Activated CD8-positive, alpha-beta T cell treated with anti-CD3 and anti-CD28 coated beads, Interleukin-2, amount 10 ng/mL, durations not matched to agents 7 days and 5 days (primary cell): ENCODE measurements around the gene TBX4. TPM values are rescaled to one million over a fixed set of nuclear protein-coding genes. Genes with fewer than 3 reads are reported as not detected.
"Not testable (repeated sequence)": the region's sequence is repeated elsewhere in the genome, so short reads cannot be mapped to it uniquely, and the experiment has no call there.

Experiments used
- ATAC-seq: fragments of 150-1000 bp; cut with Tn5 transposase; one replicate; pipeline ENCODE4 v1.10.0; 2021; ENCODE audit warnings: moderate library complexity
- CTCF ChIA-PET: fragments of 350-600 bp; sonication (Branson Sonifier 250); formaldehyde crosslinking; loops from one replicate; lab custom pipeline; 2021; ENCODE audit warnings: antibody characterized with exemption; lab: Charles Lee
- POLR2A ChIA-PET: fragments of 350-600 bp; sonication (Branson Sonifier 250); formaldehyde crosslinking; loops from one replicate; lab custom pipeline; 2021; ENCODE audit warnings: antibody characterized with exemption; lab: Charles Lee
- DNase-seq: peaks from one replicate; pipeline ENCODE4 v3.0.0-alpha.2; 2020
- H3K27ac Mint-ChIP-seq: one replicate; pipeline ENCODE4 v1.8.0; 2021; ENCODE audit warnings: mild to moderate bottlenecking, mixed read lengths
- H3K27me3 Mint-ChIP-seq: one replicate; pipeline ENCODE4 v1.8.0; 2021; ENCODE audit warnings: low read depth, mixed read lengths
- H3K36me3 Mint-ChIP-seq: one replicate; pipeline ENCODE4 v1.8.0; 2021; ENCODE audit warnings: low read depth, mixed read lengths
- H3K4me1 Mint-ChIP-seq: one replicate; pipeline ENCODE4 v1.8.0; 2021; ENCODE audit warnings: low read depth, mixed read lengths
- H3K4me3 Mint-ChIP-seq: one replicate; pipeline ENCODE4 v1.8.0; 2021; ENCODE audit warnings: mild to moderate bottlenecking, mixed read lengths
- H3K9me3 Mint-ChIP-seq: one replicate; pipeline ENCODE4 v1.8.0; 2022; ENCODE audit warnings: mixed read lengths; ENCODE audit not compliant: insufficient read depth
- total RNA-seq, 2 experiments: library from RNA; stranded (reverse); gene quantifications; one replicate each; pipeline ENCODE4 v1.2.3, GENCODE V29; 2021

Gene TBX4
- total RNA-seq, 2 experiments from 2014 or later, result not detected

DNA sequence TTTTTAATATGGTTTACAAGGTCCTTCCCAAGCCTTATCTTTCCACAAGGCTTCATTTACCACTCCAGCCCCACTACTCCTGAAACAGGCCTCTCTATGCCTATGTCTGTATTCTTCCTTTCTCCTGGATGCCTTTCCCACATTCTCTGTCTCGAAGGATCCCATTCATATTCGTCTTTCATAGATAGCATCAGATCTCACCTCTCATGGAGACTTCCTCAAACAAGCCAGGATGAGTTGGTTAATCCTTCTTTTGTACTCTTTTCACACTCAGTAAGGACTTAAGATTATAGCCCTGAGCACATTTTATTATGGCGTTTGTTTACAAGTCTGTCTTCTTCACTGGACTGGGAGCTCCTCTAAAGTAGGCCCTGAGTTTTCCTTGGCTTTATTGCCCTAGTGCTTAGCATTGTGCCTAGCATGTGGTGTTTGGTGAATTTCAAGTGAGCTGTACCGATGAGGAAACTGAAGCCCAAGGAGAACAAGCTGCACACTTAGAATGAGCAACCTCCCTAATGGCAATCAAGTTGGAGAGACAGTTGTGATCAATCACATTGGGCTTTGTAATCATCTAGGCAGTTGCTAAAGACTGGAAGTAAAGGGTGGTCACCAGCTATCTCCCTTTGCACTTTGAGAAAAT is 10.0 kb upstream of the TBX4 start:
- ChIA-PET POLR2A (no interaction called here), CTCF (interaction anchor here (1.1 kb wide), 1 partner anchor 127 kb away, joined by 3 read pairs; no protein-coding TSS in a partner anchor)
- no peak for DNase-seq
- Mint-ChIP-seq H3K4me3 (no peak overlapping the region), H3K27ac (no peak overlapping the region), H3K27me3 (peaks cover 32% of the 10 kb centered on the region), H3K36me3 (no peaks in the 10 kb centered on the region), H3K9me3 (no peaks in the 10 kb centered on the region), H3K4me1 (peaks cover 3% of the 10 kb centered on the region)
- ATAC-seq, result no peak

DNA sequence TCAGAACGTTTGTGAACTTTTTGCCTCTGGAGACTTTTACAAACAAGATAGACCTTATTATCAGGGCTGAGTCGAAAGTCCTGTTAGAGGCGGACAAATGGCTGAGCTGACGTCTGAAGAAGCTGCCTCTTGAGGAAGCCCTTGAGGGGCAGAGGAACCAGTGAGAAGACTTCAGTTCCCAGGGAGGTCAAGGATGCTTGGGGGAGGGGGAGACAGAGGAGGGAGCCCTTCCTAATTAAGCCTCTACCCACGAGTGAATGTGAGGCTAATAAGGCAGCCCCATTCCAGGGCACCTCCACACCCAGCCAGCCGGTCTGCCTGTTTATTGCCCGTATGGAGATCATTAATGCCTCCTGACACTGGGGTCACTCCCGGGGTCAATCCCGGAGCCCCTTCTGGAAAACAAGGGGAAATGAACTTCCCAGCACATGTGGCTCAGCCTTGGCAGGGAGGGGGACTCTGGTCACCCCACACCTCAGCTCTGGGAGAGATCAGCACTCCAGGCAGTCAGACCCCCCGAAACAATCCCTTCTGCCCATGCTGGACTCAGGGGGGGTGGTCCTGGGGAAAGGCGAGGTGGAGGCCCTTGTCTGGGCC is 9.2 kb upstream of the TBX4 start:
- DNase-seq (no peak), ATAC-seq (no peak)
- Mint-ChIP-seq H3K9me3 (no peaks in the 10 kb centered on the region), H3K4me3 (no peak overlapping the region), H3K4me1 (peaks cover 3% of the 10 kb centered on the region), H3K27me3 (peaks cover 31% of the 10 kb centered on the region), H3K36me3 (no peaks in the 10 kb centered on the region), H3K27ac (no peak overlapping the region)
- ChIA-PET CTCF (interaction anchor here (1.9 kb wide), 1 partner anchor 31 kb away, joined by 5 read pairs; no protein-coding TSS in a partner anchor), POLR2A (no interaction called here)

DNA sequence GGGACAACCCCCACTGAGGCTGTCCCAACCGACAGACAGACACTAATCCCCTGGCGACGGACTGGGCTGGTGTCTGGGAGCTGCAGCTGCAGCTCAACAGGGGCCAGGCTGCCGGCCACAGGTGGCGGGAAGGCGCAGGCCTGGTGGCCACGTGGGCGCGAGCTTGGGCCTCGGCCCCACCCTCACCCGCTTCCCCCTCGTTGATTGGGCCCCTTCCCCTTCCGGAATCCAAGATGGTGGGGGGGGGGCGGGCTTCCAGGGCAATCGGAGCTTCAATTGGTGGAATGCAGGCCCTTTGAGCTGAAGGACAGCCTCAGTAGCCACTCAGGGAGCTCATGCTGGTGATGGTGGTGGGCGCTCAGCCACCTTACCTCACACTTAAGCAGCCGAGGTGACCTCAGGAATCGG is 8.7 kb upstream of the TBX4 start:
- H3K4me1 Mint-ChIP-seq, result peaks cover 3% of the 10 kb centered on the region
- DNase-seq (no peak), ATAC-seq (no peak)
- peaks cover 31% of the 10 kb centered on the region for H3K27me3 Mint-ChIP-seq
- ChIA-PET CTCF (interaction anchor here (1.9 kb wide), 1 partner anchor 32 kb away, joined by 5 read pairs; no protein-coding TSS in a partner anchor), POLR2A (no interaction called here)
- H3K27ac Mint-ChIP-seq, result no peak overlapping the region
- H3K4me3 Mint-ChIP-seq, result no peak overlapping the region
- no peaks in the 10 kb centered on the region for H3K9me3 Mint-ChIP-seq
- no peaks in the 10 kb centered on the region for H3K36me3 Mint-ChIP-seq

DNA sequence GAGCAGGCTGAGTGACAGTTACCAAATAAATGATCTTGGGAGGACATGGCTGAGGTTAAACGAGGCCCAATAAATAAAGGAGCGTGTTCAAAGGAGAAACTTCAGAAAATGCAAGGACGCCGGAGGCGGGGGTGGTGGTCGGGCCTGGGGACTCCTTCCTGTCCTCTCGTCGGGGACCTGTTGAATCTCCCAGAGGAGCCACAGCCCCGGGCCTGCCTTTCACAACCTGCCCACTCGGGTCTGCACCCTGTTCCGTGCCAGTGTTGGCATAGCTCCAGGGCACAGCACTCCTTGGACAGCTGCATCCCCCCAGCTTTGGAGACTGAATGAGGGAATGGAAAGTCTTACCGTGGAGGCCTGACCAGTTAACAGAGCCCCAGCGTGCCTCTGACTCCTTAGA is 8.1 kb upstream of the TBX4 start:
- ATAC-seq (no peak), DNase-seq (no peak)
- CTCF ChIA-PET, result interaction anchor here (1.9 kb wide), 1 partner anchor 32 kb away, joined by 5 read pairs; no protein-coding TSS in a partner anchor
- Mint-ChIP-seq H3K4me3 (no peak overlapping the region), H3K27ac (no peak overlapping the region), H3K4me1 (peaks cover 3% of the 10 kb centered on the region), H3K9me3 (no peaks in the 10 kb centered on the region), H3K36me3 (no peaks in the 10 kb centered on the region), H3K27me3 (peaks cover 31% of the 10 kb centered on the region)
- POLR2A ChIA-PET, result no interaction called here

DNA sequence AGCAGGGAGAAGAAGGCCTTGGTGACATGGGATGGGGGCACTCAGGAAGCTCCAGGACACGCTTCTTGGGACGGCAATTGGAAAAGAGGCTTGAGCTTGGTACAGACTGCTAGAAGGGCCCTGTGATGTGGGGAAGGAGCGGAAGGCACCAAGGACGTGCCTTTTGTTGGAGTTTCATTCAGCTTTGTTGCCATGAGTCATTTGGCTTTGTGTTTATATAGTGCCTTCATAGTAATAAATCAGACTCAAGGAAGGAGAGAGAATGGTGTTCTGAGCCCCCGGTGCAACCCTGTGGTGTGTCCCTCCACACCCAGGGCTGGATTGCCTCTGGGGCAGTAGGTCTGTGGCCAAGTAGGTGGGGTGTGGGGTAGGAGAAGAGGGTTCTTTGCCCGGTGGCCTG is 7.4 kb upstream of the TBX4 start:
- ChIA-PET CTCF (interaction anchor here (1.9 kb wide), 1 partner anchor 33 kb away, joined by 5 read pairs; no protein-coding TSS in a partner anchor), POLR2A (no interaction called here)
- Mint-ChIP-seq H3K36me3 (no peaks in the 10 kb centered on the region), H3K27ac (no peak overlapping the region), H3K4me3 (no peak overlapping the region), H3K27me3 (peaks cover 32% of the 10 kb centered on the region), H3K9me3 (no peaks in the 10 kb centered on the region), H3K4me1 (peaks cover 3% of the 10 kb centered on the region)
- ATAC-seq (no peak), DNase-seq (no peak)

DNA sequence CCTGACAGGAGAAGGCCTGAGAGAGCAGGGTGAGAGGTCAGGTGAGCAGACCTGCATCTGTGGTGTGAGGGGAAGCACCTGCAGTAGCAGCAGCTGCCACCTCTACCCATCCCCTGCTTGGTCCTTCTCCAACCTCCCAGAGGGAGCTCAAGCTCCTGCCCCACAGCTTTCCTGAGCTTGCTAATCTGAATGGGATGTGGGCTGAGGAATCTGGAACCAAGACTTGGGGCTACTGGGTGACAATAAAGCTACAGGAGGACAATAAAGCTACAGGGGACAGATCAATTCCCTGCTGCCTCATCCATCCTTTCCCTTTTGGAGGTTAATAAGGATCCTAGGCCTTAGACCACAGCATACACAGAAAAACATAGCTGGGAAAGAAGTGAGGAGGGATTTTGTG is 4.9 kb upstream of the TBX4 start:
- Mint-ChIP-seq H3K36me3 (no peaks in the 10 kb centered on the region), H3K4me3 (no peak overlapping the region), H3K9me3 (no peaks in the 10 kb centered on the region), H3K27me3 (peaks cover 38% of the 10 kb centered on the region), H3K4me1 (peaks cover 4% of the 10 kb centered on the region), H3K27ac (no peak overlapping the region)
- POLR2A ChIA-PET, result no interaction called here
- ATAC-seq (no peak), DNase-seq (no peak)
- CTCF ChIA-PET, result interaction anchor here (1.3 kb wide), 1 partner anchor 10 kb away, joined by 3 read pairs; no protein-coding TSS in a partner anchor

DNA sequence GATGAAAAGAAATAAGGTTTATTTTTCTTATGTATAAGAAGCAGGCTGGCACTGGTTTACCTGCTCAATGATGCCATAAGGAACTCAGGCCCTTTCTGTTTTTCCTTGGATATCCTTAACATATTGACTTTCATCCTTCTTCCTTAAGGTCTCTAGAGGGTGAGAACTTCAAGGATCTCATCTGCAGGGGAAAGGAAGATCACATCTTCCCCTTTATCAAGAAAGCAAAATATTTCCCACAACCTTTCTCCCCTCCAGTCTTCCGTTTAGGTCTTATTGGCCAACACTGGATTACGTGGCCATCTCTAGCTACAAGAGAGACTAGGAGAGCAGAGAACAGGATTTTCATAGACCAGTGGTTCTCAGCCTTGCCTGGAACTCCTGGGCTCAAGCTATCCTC is 4.2 kb upstream of the TBX4 start:
- CTCF ChIA-PET, result no interaction called here
- H3K36me3 Mint-ChIP-seq, result no peaks in the 10 kb centered on the region
- DNase-seq (no peak), ATAC-seq (no peak)
- no peaks in the 10 kb centered on the region for H3K9me3 Mint-ChIP-seq
- H3K27ac Mint-ChIP-seq, result no peak overlapping the region
- H3K4me3 Mint-ChIP-seq, result no peak overlapping the region
- POLR2A ChIA-PET, result no interaction called here
- H3K27me3 Mint-ChIP-seq, result peaks cover 43% of the 10 kb centered on the region
- peaks cover 7% of the 10 kb centered on the region for H3K4me1 Mint-ChIP-seq

DNA sequence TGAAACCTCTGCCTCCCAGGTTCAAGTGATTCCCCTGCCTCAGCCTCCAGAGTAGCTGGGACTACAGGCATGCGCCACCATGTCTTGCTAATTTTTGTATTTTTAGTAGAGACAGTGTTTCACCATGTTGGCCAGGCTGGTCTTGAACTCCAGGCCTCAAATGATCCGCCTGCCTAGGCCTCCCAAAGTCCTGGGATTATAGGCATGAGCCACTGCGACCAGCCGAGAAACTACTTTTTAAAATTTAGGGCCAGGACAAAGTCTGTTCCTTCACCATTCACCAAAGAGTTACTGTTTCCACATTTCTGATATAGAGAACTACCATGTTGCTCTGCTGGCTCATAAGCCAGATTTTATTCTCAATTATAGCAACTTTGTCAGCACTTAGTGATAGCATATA is 3.1 kb upstream of the TBX4 start:
- not testable (repeated sequence) for H3K9me3 Mint-ChIP-seq, DNase-seq, H3K36me3 Mint-ChIP-seq, H3K27ac Mint-ChIP-seq, H3K4me3 Mint-ChIP-seq, ATAC-seq, H3K4me1 Mint-ChIP-seq
- ChIA-PET POLR2A (interaction anchor here (0.6 kb wide), 1 partner anchor 11 kb away, joined by 3 read pairs; no protein-coding TSS in a partner anchor), CTCF (interaction anchor here (1.3 to 1.5 kb wide), 2 partner anchors 31 to 36 kb away, joined by 6 to 12 read pairs; no protein-coding TSS in a partner anchor)
- H3K27me3 Mint-ChIP-seq, result peaks cover 51% of the 10 kb centered on the region

DNA sequence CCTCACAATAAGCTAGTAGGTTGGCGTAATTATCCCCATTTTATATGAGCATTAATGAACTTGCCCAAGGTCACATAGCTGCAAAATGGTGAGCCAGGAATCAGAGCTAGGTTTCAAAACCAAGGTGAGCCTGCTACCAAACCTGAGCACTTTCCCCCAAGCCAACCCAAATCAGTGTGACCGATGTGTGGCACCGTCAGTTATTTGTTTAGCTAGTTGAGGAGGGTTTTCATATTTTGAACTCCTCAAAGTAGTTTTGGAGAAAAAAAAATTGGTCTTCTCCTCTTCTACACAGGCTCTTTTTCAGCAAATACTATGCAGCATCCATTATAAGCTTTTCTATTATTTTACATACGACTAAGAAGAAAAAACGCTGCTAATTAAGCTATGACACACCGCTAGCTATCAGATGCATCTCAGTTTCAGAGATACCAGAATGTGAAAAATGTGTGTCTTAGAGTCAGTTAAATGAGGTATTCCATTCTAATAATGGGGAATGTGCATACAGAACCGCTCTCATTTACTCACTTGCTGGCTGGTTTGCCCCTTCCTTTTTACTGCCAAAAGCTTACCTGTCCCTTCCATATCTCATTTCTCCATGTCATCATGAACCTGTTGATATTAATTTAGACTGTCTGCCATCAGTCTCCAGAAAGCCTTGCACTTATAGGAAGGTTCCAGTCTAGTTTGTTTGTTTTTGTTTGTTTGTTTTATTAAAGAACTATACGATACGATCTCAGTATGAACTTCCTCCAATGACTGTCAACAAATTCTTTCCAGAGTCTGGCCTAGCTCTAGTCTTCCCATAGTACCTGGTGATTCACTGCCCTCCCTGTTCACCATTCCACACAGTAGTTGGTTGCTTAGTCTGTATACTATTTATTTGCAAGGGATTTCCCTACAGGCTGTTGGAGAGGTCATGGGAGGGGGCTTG is 2.2 kb upstream of the TBX4 start:
- no peak for ATAC-seq
- Mint-ChIP-seq H3K27me3 (peaks cover 50% of the 10 kb centered on the region), H3K27ac (no peak overlapping the region), H3K9me3 (no peaks in the 10 kb centered on the region), H3K4me3 (no peak overlapping the region), H3K4me1 (peaks cover 13% of the 10 kb centered on the region), H3K36me3 (peaks cover 1% of the 10 kb centered on the region)
- CTCF ChIA-PET, result interaction anchor here (0.7 to 1.5 kb wide), 3 partner anchors 32 to 387 kb away, joined by 3 to 12 read pairs (median 6); no protein-coding TSS in a partner anchor
- POLR2A ChIA-PET, result interaction anchor here (0.6 kb wide), 1 partner anchor 10 kb away, joined by 3 read pairs; no protein-coding TSS in a partner anchor
- DNase-seq, result no peak

DNA sequence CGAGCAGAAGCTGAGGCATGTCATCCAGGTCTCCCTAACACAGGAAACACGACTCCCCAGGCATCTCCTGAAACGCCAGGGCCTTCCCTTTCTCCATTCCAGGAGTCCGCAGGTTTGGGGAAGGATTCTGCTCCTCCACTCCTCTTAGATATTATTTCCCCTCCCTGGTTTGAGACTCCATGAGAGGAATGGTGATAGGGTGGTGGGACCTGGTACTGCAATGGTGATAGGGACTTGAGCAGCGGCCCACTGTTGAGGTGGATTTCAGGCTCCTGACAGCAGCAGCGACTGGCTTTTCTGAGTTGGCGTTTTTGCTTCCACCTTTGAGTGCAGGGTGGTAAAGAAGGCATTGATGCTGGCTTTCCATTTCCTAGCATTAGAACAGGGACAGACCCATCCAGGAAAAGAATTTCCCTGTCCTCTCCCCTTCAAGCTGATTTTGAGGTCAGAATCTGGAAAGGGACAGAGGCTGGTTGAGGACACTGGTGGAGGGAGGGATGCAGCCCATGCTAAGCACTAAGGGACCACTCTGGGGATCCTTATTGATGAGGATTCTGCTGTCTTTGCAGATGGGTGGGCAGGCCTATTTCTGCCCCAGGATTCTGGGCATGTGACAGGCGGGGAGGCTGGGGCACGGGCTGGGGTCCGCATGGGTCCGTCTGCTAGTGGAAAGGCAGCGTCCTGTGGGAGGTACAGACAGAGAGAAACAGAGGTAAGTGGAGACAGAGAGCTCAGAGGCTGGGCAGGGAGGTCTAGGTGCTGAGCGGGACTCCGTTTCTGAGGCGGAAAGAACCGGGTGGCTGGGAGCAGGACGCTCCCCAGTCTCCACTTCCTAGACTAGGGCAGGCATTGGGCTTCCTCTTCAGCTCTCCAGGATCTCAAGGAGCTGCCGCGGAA is 1.3 kb upstream of the TBX4 start:
- H3K36me3 Mint-ChIP-seq, result peaks cover 1% of the 10 kb centered on the region
- no peak for ATAC-seq
- DNase-seq, result no peak
- POLR2A ChIA-PET, result no interaction called here
- peaks cover 15% of the 10 kb centered on the region for H3K4me1 Mint-ChIP-seq
- no peak overlapping the region for H3K4me3 Mint-ChIP-seq
- no peaks in the 10 kb centered on the region for H3K9me3 Mint-ChIP-seq
- CTCF ChIA-PET, result no interaction called here
- peaks cover 59% of the 10 kb centered on the region for H3K27me3 Mint-ChIP-seq
- H3K27ac Mint-ChIP-seq, result no peak overlapping the region
